AG04449 (cell line): ENCODE data around the gene LEKR1.
A peak's percentile ranks its signal among the peaks of the same experiment; 100 is the strongest.

Source experiments
- CTCF ChIA-PET: fragments of 350-600 bp; formaldehyde crosslinking; extraction: SDS; loops from one replicate; lab custom pipeline; 2021; ENCODE audit warnings: antibody characterized with exemption; lab: Yijun Ruan, JAX
- POLR2A ChIA-PET: fragments of 400-600, 350-600 bp; formaldehyde crosslinking; extraction: SDS; loops from one replicate; lab custom pipeline; 2020; ENCODE audit warnings: antibody characterized with exemption, inconsistent platforms; lab: Yijun Ruan, JAX
- DNase-seq: peaks from one replicate; pipeline ENCODE4 v3.0.0-alpha.2; 2010; ENCODE audit warnings: low read depth, low spot score
- H3K4me3 ChIP-seq: 2 replicates; pipeline ENCODE4 v1.5.1; 2011; ENCODE audit warnings: low read depth, mild to moderate bottlenecking, control low read depth, low read length
- CTCF ChIP-seq: IDR thresholded peaks from one replicate; pipeline ENCODE4 v1.5.1; 2011; ENCODE audit warnings: mild to moderate bottlenecking, moderate library complexity, low read length, control low read depth, inconsistent platforms; ENCODE audit not compliant: insufficient read depth; ENCODE audit errors: missing control alignments

LEKR1 gene

GRCh38 chr3:157087780-157088600 lies 261.8 kb downstream of the LEKR1 start:
- CTCF ChIA-PET, result interaction anchor here (0.6 to 11.5 kb wide), 14 partner anchors 9 to 937 kb away, joined by 3 to 90 read pairs (median 5); no protein-coding TSS in a partner anchor
- POLR2A ChIA-PET, result interaction anchor here (0.6 to 2.4 kb wide), 13 partner anchors 11 to 936 kb away, joined by 3 to 13 read pairs (median 4); partner anchors contain the start of genes SSR3 and TIPARP
- no peak for TF ChIP-seq CTCF
- DNase-seq, result no peak
- H3K4me3 ChIP-seq, result peak overlapping the region; percentile 70

GRCh38 chr3:157088601-157089454 lies 262.7 kb downstream of the LEKR1 start:
- POLR2A ChIA-PET, result interaction anchor here (0.7 to 2.4 kb wide), 18 partner anchors 10 to 936 kb away, joined by 3 to 13 read pairs (median 4); partner anchors contain the start of genes SSR3 and TIPARP
- peak; percentile 68 for DNase-seq
- peak overlapping the region; percentile 70 for H3K4me3 ChIP-seq
- CTCF ChIA-PET, result interaction anchor here (0.7 to 11.5 kb wide), 17 partner anchors 8 to 938 kb away, joined by 3 to 90 read pairs (median 5); no protein-coding TSS in a partner anchor
- peak; percentile 10 for TF ChIP-seq CTCF

GRCh38 chr3:157089455-157090221 lies 263.5 kb downstream of the LEKR1 start:
- peak overlapping the region; percentile 37; the same call in 1 of the 2 replicates for H3K4me3 ChIP-seq

GRCh38 chr3:157091083-157091833 lies 265.1 kb downstream of the LEKR1 start:
- POLR2A ChIA-PET, result no interaction called here
- TF ChIP-seq CTCF, result no peak
- CTCF ChIA-PET, result interaction anchor here (0.8 to 11.5 kb wide), 4 partner anchors 8 to 46 kb away, joined by 3 to 90 read pairs (median 9); no protein-coding TSS in a partner anchor

More at GRCh38 chr3:157089455-157090221, 263.5 kb downstream of the LEKR1 start:
- CTCF ChIA-PET, result interaction anchor here (0.7 to 11.5 kb wide), 14 partner anchors 7 to 939 kb away, joined by 3 to 90 read pairs (median 5); no protein-coding TSS in a partner anchor
- TF ChIP-seq CTCF, result no peak
- POLR2A ChIA-PET, result interaction anchor here (0.7 to 2.4 kb wide), 14 partner anchors 9 to 553 kb away, joined by 3 to 13 read pairs (median 4); partner anchors contain the start of genes SSR3 and TIPARP
- DNase-seq, result no peak

GRCh38 chr3:157092230-157092629 lies 266.1 kb downstream of the LEKR1 start:
- DNase-seq, result no peak
- ChIA-PET POLR2A (no interaction called here), CTCF (interaction anchor here (0.8 to 11.5 kb wide), 8 partner anchors 10 to 942 kb away, joined by 3 to 90 read pairs (median 3); partner anchors contain the start of gene TIPARP)
- H3K4me3 ChIP-seq, result no peak overlapping the region
- TF ChIP-seq CTCF, result no peak

More at GRCh38 chr3:157091083-157091833, 265.1 kb downstream of the LEKR1 start:
- no peak for DNase-seq
- no peak overlapping the region for H3K4me3 ChIP-seq
